ENCODE measurements around the gene ANKDD1B. TPM values are rescaled to one million over a fixed set of nuclear protein-coding genes. Genes with fewer than 3 reads are reported as not detected.

ANKDD1B gene
- total RNA-seq, 1 experiment from 2014 or later: 0.84 TPM

DNA sequence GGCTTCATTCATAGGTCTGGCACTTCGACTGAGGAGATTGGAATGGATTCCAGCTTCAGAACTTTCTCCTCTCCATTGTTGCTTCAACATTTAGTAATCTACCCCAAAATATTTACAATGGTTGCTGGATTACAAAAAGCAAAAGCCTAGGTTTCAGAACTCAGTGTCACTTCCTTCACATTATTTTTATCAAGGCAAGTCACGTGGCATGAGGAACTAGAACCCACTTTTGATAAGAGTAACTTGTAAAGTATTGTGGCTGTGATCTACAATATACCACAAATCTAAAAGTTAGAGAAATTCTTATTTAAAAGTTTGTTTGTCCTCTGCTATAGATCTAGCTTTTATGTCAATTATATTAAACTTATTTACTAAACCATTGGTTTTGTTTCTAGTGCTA lies 39.7 kb upstream of the ANKDD1B start:
- no peak overlapping the region for H2AFZ ChIP-seq (ENCODE audit: low read depth, low read length, poor library complexity, severe bottlenecking)
- no peak for ATAC-seq
- BruUV-seq (replicated peaks): no TSS peak
- intact Hi-C loops (cut with micrococcal nuclease): no loop called here
- RAD21 ChIA-PET (ENCODE audit: low non-redundant PET in 1 of 2, low total read pairs in 2 of 2, uncharacterized antibody in 2 of 2, unreplicated experiment in 2 of 2): no interaction called here
- CTCF ChIA-PET: no interaction called here
- no peaks in the 10 kb centered on the region for H3K9me2 ChIP-seq (ENCODE audit: insufficient read depth)
- H3K27me3 ChIP-seq (ENCODE audit: insufficient read depth, low read length): no peaks in the 10 kb centered on the region
- H3K27ac ChIP-seq (ENCODE audit: low read depth, low read length): no peak overlapping the region
- no peaks in the 10 kb centered on the region for H4K20me1 ChIP-seq (ENCODE audit: insufficient read depth)
- POLR2A ChIA-PET: no interaction called here
- no peaks in the 10 kb centered on the region for H3K9me3 ChIP-seq (ENCODE audit: control insufficient read depth in 1 of 2, insufficient read depth in 1 of 2, low read depth in 1 of 2, low read length in 2 of 2)
- DNase-seq (ENCODE audit: low read depth, low spot score): no peak
- H3K4me3 ChIP-seq (replicated peaks in 1 of 2; ENCODE audit: low read depth in 1 of 2, low read length in 2 of 2): no peak overlapping the region
- no peaks in the 10 kb centered on the region for H3K36me3 ChIP-seq (ENCODE audit: control insufficient read depth in 1 of 2, insufficient read depth in 2 of 2, low read length in 2 of 2)
- peaks cover 15 to 18% of the 10 kb centered on the region in 2 experiments for H3K4me1 ChIP-seq (ENCODE audit: control insufficient read depth in 1 of 2, insufficient read depth in 2 of 2, low read length in 2 of 2)
- H3K9ac ChIP-seq (ENCODE audit: low read length): no peak overlapping the region
- H3K79me2 ChIP-seq (ENCODE audit: insufficient read depth, low read length): no peaks in the 10 kb centered on the region
- TF ChIP-seq RAD21 (IDR thresholded peaks at IDR 0.05; ENCODE audit: low read depth) (no peak), CBX3 (IDR thresholded peaks at IDR 0.05; ENCODE audit: low read depth) (no peak), EZH2 (IDR thresholded peaks at IDR 0.05) (no peak), EZH2phosphoT487 (IDR thresholded peaks at IDR 0.05; ENCODE audit: borderline replicate concordance) (no peak), JUND (IDR thresholded peaks at IDR 0.05) (no peak), EGR1 (IDR thresholded peaks at IDR 0.05; ENCODE audit: low read depth) (no peak), TCF7L2 (IDR thresholded peaks at IDR 0.05; ENCODE audit: borderline replicate concordance, extremely low read depth, insufficient read depth, insufficient read length) (no peak), CEBPB (IDR thresholded peaks at IDR 0.05; ENCODE audit: low read depth) (no peak), FOSL1 (IDR thresholded peaks at IDR 0.05; ENCODE audit: low read depth) (no peak), SIN3A (IDR thresholded peaks at IDR 0.05; ENCODE audit: low read depth) (no peak), POLR2A (IDR thresholded peaks at IDR 0.05; ENCODE audit: borderline replicate concordance, extremely low read depth, insufficient read depth, insufficient read length) (no peak)
- TF ChIP-seq, protein P1, sequence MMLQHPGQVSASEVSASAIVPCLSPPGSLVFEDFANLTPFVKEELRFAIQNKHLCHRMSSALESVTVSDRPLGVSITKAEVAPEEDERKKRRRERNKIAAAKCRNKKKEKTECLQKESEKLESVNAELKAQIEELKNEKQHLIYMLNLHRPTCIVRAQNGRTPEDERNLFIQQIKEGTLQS (IDR thresholded peaks at IDR 0.05): no peak
- H3K4me2 ChIP-seq (ENCODE audit: low read length): no peak overlapping the region

DNA sequence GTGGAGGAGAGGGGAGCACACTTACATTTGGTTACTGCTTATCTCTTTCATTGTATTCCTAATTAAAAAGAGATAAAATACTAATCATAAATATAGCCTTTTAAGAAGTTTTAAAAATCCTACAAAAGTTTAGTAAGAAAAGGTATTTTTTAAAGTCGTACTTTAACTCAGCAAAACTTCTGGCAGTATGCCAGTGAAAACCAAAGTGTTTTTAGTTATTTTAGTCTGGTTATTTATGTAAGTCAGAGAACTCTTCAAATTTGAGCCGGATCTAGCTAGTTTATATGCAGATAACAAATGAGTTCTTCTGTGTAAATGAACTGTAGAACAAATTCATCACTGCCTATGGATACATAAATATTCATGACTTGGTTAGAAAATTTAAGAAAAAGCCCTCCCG lies 36.5 kb upstream of the ANKDD1B start:
- no peaks in the 10 kb centered on the region for H3K36me3 ChIP-seq (ENCODE audit: control insufficient read depth in 1 of 2, insufficient read depth in 2 of 2, low read length in 2 of 2)
- intact Hi-C loops (cut with micrococcal nuclease): no loop called here
- no TSS peak for BruUV-seq (replicated peaks)
- H3K9ac ChIP-seq (ENCODE audit: low read length): no peak overlapping the region
- ChIA-PET POLR2A (no interaction called here), RAD21 (ENCODE audit: low non-redundant PET in 1 of 2, low total read pairs in 2 of 2, uncharacterized antibody in 2 of 2, unreplicated experiment in 2 of 2) (no interaction called here), CTCF (no interaction called here)
- H3K9me3 ChIP-seq (ENCODE audit: control insufficient read depth in 1 of 2, insufficient read depth in 1 of 2, low read depth in 1 of 2, low read length in 2 of 2): no peaks in the 10 kb centered on the region
- no peak overlapping the region for H2AFZ ChIP-seq (ENCODE audit: low read depth, low read length, poor library complexity, severe bottlenecking)
- H3K27ac ChIP-seq (ENCODE audit: low read depth, low read length): no peak overlapping the region
- ATAC-seq (no peak), DNase-seq (ENCODE audit: low read depth, low spot score) (no peak)
- no peak for TF ChIP-seq CEBPB (IDR thresholded peaks at IDR 0.05; ENCODE audit: low read depth)
- TF ChIP-seq SRF (IDR thresholded peaks at IDR 0.05; ENCODE audit: low read depth): no peak
- TF ChIP-seq, protein P1 (IDR thresholded peaks at IDR 0.05): no peak
- no peak for TF ChIP-seq CTCF (IDR thresholded peaks at IDR 0.05 in 2 of 3, conservative IDR thresholded peaks at IDR 0.05 in 1 of 3; ENCODE audit: borderline replicate concordance in 1 of 3, insufficient read depth in 1 of 3, low read depth in 2 of 3, low read length in 2 of 3)
- TF ChIP-seq REST (IDR thresholded peaks at IDR 0.05; ENCODE audit: low read depth): no peak
- TF ChIP-seq EZH2 (IDR thresholded peaks at IDR 0.05): no peak
- no peaks in the 10 kb centered on the region for H3K4me1 ChIP-seq (ENCODE audit: control insufficient read depth in 1 of 2, insufficient read depth in 2 of 2, low read length in 2 of 2)
- no peaks in the 10 kb centered on the region for H3K9me2 ChIP-seq (ENCODE audit: insufficient read depth)
- H3K4me3 ChIP-seq (replicated peaks in 1 of 2; ENCODE audit: low read depth in 1 of 2, low read length in 2 of 2): no peak overlapping the region
- no peak overlapping the region for H3K4me2 ChIP-seq (ENCODE audit: low read length)
- H3K79me2 ChIP-seq (ENCODE audit: insufficient read depth, low read length): no peaks in the 10 kb centered on the region
- H4K20me1 ChIP-seq (ENCODE audit: insufficient read depth): no peaks in the 10 kb centered on the region
- H3K27me3 ChIP-seq (ENCODE audit: insufficient read depth, low read length): no peaks in the 10 kb centered on the region

Measured in HCT116 (cell line).